ENCODE data around the gene UBALD1.

The UBALD1 gene

DNA sequence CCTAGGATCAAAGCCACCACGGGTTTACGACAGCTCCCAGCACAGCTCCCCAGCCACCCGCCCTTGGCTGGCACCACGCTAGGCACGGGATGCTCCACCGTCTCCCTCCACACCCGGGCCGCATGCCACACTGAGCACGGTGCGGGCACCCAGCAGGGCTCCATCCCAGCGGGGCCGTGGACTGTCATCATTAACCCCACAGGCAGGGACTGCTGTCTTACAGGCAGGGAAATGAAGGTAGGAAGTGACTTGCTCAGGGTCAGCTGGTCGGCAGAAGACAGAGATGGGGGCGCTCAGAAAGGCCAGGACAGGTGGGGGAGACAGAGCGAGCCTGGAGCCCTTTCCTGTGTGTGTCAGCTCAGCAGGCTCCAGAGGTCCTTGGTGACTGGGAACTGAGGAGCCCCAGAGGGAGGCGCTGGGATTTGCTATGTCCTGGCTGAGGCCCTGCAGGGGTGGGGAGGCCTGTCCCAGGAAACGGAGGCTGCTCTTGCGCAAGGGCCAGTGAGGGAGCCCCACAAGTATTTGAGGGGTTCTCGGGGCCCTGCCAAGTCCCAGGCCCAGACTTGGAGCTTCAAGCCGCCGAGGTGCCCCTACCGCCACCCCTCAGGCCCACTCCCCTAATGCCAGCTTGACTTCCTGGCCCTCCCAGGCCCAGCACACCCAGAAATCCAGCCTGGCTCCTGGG lies 3.2 kb downstream of the UBALD1 start:
- peaks cover 41% of the 10 kb centered on the region for H3K4me1 Mint-ChIP-seq
- DNase-seq: no peak
- H3K27ac Mint-ChIP-seq: peak overlapping the region in 1 of 2 donors; percentile 37
- no peak overlapping the region for H3K4me3 Mint-ChIP-seq
- no peaks in the 10 kb centered on the region for H3K9me3 Mint-ChIP-seq
- no peaks in the 10 kb centered on the region for H3K27me3 Mint-ChIP-seq
- ATAC-seq: no peak

DNA sequence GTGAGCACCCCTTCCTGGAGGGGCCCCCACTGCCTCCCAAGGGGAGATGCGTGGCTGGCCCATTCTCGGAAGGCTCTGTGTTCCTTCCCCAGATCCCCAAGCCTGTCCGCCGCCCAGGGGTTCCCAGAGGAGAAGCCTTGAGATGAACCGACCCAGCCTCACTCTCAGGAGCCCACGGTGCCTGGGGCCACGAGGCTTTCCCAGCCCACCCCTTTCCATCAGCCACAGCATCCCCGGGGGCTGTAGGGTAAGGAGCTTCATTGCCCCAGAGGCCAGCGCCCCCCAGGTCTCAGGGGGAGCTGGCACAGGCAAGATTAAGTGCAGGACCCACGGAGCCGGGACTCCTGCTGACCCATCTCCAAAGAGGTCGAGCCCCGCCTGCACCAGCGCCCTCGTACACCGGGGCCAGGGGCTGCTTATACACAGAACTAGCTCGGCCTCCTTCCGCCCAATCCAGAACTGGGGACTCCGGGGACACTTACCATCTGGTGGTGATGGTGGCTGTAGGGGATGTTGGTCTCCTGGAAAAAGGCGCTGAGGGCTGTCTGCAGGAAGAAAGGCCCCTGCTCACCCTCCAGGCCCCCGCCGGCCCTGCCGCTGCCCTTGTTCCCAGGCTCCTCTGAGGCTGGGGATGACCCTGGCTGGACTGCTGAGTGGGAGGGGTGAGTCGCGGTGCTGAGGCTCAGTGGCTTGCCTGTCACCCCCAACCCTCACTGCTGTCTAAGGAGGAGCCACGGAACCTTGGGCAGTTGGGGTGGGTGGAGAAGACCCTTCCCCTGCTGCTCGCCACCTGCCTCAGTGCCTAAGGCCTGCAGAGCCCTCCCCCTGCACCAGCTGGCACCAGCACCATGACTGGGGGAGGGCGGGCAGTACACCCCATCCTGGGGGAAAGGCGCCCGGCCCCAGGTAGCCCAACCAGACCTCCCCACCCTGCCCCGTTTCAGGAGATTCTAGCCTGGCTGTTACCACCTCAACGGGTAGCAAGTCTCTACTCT lies 4.4 kb downstream of the UBALD1 start:
- ATAC-seq: no peak
- no peak overlapping the region for H3K4me3 Mint-ChIP-seq
- peaks cover 29% of the 10 kb centered on the region for H3K4me1 Mint-ChIP-seq
- no peak for DNase-seq
- H3K27ac Mint-ChIP-seq: no peak overlapping the region
- H3K27me3 Mint-ChIP-seq: no peaks in the 10 kb centered on the region
- no peaks in the 10 kb centered on the region for H3K9me3 Mint-ChIP-seq

DNA sequence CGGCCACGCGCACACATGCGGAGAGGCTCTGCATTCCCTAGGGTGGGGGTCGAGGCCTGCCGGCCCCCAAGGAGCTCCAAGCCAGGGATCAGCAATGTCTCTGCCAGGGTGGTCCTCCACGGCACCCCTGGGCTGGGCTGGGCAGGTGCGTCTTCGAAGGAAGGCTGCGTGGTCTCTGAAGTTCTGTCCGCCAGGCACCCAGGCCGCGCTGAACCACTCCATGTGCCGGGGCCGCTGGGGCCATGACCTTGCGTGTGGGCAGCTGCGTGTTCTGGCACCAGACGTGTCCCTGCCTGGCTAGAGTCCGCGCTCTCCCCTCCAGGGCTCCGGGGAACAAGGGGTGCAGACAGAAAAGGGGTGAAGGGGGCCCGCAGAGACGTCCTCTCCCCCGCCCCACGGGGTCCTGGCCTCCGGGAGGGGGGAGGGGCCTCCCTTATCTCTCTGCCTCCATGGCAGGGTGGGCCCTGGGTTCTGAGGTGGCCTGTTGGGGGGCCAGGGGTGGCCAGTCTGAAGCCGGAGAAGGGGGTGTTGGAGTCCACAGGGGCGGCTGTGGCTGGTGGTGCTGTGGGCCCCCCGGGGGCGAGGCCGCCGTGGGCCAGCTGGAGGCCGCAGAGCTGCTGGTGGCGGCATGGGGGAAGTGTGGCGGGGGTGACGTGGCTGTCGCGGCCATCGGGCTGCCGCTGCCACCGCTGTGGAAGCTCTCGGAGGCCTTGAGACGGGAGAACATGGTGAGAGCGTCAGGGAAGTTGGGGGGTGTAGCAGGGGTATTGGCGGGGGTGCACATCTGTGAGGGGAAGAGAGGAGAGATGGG lies 5.3 kb downstream of the UBALD1 start:
- Mint-ChIP-seq H3K27me3 (no peaks in the 10 kb centered on the region), H3K9me3 (no peaks in the 10 kb centered on the region), H3K4me1 (peaks cover 23% of the 10 kb centered on the region), H3K4me3 (no peak overlapping the region), H3K27ac (no peak overlapping the region)
- DNase-seq (no peak), ATAC-seq (no peak)

DNA sequence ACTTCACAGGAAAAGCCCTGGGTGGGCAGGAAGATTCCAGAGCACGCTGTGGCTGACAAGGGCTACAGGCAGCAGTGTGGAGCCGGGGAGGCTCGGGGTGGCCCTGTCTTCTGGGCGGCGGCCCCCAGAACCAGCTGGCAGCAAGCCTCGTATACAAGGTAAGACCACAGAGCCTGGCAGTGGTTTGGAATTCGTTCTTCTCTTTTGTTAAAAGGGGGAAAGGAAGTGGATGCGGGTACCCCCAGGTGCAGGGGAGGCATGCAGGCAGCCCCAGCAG lies 6.0 kb downstream of the UBALD1 start:
- Mint-ChIP-seq H3K9me3 (no peaks in the 10 kb centered on the region), H3K27ac (peak overlapping the region in 1 of 2 donors; percentile 74), H3K4me3 (no peak overlapping the region), H3K27me3 (no peaks in the 10 kb centered on the region), H3K4me1 (peaks cover 22% of the 10 kb centered on the region)
- DNase-seq: no peak
- ATAC-seq: no peak

DNA sequence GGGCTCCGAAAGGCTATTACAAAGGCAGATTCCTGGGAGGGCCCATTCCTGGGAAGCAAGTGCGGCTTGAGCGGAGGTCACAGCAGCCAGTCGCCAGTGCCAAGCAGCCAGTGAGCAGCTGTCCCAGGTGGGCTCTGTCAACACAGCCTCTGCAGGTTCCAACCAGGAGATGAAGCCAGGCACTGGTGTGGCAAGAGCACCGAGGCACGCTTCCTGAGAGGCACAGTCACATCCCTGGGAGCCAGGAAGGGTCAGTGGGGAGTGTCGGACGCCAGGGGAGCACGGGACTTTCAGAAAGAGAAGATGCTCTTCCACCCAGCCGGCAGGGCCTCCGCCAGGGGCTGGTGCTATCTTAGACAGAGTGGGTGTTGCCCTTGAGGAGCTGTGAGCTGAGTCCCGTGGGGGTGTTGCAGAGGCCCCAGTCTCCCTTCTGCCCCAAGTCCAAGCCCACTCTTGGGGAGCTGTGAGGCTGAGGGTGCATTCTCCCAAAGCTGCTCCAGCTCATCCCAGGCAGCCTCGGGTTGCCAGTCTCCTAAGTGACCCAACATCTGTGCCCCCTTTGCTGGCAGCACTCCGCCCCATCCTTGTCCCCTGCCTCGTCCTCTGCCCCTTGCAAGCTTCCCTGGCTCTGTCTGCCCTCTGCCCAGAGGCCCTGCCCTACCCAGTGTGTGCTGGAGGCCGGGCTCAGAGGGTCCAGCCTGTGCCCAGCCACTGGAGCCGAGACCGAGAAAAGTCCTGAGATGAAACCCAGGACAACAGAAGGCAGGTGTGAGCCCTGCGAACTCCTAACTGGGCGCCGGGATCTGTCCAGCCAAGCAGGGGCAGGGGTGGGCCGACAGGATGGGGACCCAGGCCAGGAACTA lies 6.6 kb downstream of the UBALD1 start:
- H3K27ac Mint-ChIP-seq: peak overlapping the region in 1 of 2 donors; percentile 74
- H3K4me1 Mint-ChIP-seq: peaks cover 16% of the 10 kb centered on the region
- DNase-seq (no peak), ATAC-seq (no peak)
- no peak overlapping the region for H3K4me3 Mint-ChIP-seq
- no peaks in the 10 kb centered on the region for H3K27me3 Mint-ChIP-seq
- no peaks in the 10 kb centered on the region for H3K9me3 Mint-ChIP-seq

DNA sequence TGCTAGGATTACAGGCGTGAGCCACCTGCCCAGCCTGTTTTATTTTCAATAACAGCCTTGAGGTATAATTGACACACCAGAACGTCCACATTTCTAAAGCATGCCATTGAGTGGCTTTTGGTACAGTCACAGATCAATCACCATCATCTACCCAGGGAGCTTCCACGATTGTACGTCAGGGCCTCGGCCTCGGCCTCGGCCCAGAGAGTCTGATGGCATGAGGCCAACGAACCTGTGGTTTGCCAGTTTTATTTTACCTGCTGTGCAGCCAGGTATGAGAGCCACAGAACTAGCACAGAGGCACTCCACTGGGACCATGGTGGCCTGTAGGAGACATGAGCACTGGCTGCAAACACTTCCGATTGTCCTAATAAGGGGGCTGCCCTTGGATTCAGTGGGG lies 8.3 kb downstream of the UBALD1 start:
- DNase-seq: no peak
- Mint-ChIP-seq H3K27me3 (peaks cover 10% of the 10 kb centered on the region), H3K27ac (no peak overlapping the region), H3K4me3 (no peak overlapping the region), H3K9me3 (no peaks in the 10 kb centered on the region), H3K4me1 (peaks cover 7% of the 10 kb centered on the region)
- ATAC-seq: no peak

DNA sequence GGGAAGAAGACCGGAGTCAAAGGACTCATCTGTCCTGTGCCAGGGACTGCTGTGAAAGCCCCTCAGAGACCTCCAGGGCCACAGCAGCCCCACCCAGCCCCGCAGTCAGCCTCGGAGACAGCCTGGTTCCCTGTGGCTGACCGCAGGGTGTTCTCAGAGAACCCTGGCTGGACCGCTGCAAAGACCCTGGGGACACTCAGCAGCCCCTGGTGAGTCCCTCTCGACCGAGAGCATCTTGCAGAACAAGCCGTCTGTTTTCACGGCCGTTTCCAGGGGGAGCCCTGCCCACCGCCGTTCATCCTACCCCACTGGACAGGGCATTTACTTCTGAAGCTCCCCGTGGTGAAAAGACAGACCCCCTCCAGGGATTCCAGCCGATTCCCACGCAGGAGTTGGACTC lies 10.3 kb downstream of the UBALD1 start:
- peaks cover 12% of the 10 kb centered on the region for H3K27me3 Mint-ChIP-seq
- no peak for DNase-seq
- H3K4me1 Mint-ChIP-seq: no peaks in the 10 kb centered on the region
- no peaks in the 10 kb centered on the region for H3K9me3 Mint-ChIP-seq
- peak overlapping the region in 1 of 2 donors; percentile 12 for H3K27ac Mint-ChIP-seq
- no peak for ATAC-seq
- no peak overlapping the region for H3K4me3 Mint-ChIP-seq

DNA sequence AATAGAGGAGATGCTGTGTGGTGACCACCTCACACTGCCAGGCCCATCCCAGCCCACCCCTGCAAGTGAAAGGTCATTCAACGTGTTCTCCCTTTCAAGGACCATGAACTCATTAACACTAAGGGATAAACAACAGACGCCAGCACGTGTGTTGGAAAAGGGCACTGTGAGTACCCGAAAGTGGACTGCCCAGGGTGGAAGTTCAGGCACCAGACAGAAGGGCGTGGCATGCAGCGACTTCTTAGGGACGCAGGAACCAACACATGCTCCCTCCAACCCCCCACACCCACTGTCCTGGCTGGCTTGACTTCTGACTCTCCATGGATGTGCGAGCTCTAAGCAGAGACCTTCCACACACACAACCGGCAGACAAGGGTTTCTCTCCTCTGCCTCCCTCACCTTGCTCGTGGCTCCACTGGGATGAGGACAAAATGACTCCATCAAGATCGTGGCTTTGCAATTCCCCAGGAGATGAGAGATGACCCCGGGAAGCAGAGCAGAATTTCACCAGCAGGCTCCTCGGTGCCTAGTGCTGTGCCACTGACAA lies 11.0 kb downstream of the UBALD1 start:
- Mint-ChIP-seq H3K27ac (no peak overlapping the region), H3K4me1 (no peaks in the 10 kb centered on the region), H3K4me3 (no peak overlapping the region), H3K9me3 (no peaks in the 10 kb centered on the region), H3K27me3 (peaks cover 12% of the 10 kb centered on the region)
- DNase-seq (no peak), ATAC-seq (no peak)

DNA sequence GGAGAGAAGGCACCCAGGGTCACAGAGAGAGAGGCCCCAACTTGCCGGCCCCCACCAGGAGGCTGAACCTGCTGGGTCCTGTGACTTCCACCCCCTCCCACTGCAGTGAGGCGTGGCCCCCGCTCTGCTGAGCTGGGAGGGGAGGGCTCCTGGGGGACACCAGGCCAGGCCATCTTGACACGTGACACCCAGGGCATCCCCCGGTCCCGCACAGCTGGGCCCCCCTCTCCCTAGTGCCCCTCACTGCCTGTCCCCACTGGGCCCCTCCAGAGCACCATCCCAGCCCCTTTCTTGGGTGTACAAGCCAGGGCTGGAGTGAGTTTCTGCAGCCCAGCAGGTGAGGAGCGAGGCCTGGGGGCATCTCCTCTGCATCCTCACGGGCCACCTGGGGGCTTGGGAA lies 12.4 kb downstream of the UBALD1 start:
- H3K9me3 Mint-ChIP-seq: no peaks in the 10 kb centered on the region
- peak; percentile 52 for ATAC-seq
- no peaks in the 10 kb centered on the region for H3K4me1 Mint-ChIP-seq
- no peak overlapping the region for H3K27ac Mint-ChIP-seq
- H3K4me3 Mint-ChIP-seq: no peak overlapping the region
- H3K27me3 Mint-ChIP-seq: peaks cover 12% of the 10 kb centered on the region
- no peak for DNase-seq

DNA sequence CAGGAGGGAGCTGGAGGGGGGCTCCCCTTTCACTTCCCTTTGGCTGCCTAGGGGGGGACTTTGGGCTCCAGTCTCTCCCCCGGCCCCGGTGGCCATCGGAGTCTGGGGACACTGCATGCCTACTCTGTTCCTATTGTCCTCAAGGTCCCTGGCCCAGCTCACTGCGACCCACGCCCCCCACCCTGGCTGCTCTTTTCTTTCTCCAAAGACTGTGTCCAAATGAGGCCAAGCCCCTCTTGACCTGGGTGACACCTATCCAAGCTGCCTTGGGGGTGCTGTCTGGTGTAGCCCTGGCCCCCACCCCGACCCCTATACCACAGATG lies 12.9 kb downstream of the UBALD1 start:
- H3K4me1 Mint-ChIP-seq: no peaks in the 10 kb centered on the region
- no peak overlapping the region for H3K4me3 Mint-ChIP-seq
- peak; percentile 12 for ATAC-seq
- peaks cover 12% of the 10 kb centered on the region for H3K27me3 Mint-ChIP-seq
- DNase-seq: no peak
- no peak overlapping the region for H3K27ac Mint-ChIP-seq
- no peaks in the 10 kb centered on the region for H3K9me3 Mint-ChIP-seq

DNA sequence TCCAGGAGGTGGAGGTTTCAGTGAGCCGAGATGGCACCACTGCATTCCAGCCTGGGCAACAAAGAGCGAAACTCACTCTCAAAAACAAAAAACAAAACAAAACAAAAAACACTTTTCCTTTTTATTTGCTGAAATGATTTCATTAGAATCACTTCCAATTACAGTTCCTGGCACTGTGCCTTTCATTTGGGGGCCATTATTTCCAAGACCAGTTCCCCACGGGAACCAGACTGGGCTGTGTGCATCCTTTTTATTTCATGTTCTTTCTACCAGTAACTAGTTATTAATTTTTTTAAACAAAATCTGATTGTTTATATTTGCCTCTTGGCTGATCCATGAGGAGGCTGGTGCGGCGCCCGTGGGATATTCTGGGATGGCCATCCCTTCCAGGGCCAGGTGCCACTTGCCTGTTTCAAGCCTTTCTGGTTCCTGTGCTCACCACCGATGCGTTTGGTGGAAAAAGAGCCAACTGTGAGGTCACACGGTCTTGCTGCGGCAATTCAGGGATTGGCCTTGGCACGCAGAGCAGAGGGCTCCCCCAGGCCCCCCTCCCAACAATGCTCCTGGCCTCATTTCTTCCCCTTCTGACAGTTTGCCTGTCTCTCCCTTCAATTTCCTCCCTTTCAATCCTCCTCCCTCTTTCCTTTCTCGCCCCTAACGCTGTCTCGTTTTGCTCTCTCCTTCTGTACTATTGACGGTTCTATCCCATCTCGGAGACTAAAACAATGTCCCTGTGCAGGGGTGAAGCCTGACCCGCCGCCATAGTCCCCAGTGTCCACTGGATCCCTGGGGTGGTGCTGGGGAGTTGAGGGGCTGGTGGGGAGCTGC lies 13.4 kb downstream of the UBALD1 start:
- Mint-ChIP-seq H3K27ac (no peak overlapping the region), H3K4me3 (no peak overlapping the region), H3K27me3 (peaks cover 12% of the 10 kb centered on the region), H3K9me3 (no peaks in the 10 kb centered on the region), H3K4me1 (no peaks in the 10 kb centered on the region)
- DNase-seq: no peak
- ATAC-seq: no peak

DNA sequence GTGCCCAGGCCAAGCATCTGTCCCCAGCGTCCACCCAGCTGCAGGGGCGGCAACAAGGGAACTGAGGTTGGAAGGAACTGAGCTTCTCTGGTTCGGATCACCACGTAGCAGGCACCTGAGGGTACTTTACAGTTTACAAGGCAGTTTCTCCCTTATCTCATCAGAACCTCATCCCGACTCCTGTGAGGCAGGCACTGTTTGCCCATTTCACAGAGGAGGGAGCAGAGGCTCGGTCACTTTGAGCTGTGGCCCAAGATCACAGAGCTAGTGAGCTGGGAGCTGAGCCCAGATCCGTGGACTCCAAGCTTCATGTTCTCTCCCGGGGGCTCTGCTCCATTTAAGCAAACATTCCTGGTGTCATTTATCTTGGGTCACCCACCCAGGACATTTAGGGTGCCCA lies 15.1 kb downstream of the UBALD1 start:
- H3K4me3 Mint-ChIP-seq: no peak overlapping the region
- peaks cover 12% of the 10 kb centered on the region for H3K27me3 Mint-ChIP-seq
- no peak for DNase-seq
- H3K27ac Mint-ChIP-seq: peak overlapping the region in 1 of 2 donors; percentile 34
- no peaks in the 10 kb centered on the region for H3K9me3 Mint-ChIP-seq
- ATAC-seq: no peak
- H3K4me1 Mint-ChIP-seq: no peaks in the 10 kb centered on the region

DNA sequence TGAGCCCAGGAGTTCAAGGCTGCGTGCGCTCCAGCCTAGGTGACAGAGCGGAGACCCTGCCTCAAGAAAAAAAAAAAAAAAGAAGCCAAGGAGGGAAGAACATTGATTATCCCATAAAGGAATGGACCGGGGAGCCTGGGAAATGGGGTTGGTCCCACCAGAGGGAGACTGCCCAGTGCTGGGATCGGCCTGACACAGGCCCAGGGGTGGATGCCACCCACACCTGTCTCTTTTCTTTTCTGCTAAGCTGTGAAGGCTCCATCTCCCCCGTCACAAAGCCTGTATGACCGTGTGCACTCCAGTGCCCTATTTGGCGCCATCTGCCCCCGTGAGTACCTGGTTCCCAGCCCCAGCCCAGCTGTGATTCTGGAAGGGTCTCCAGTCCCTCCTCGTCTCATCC lies 15.7 kb downstream of the UBALD1 start:
- H3K4me1 Mint-ChIP-seq: no peaks in the 10 kb centered on the region
- no peaks in the 10 kb centered on the region for H3K9me3 Mint-ChIP-seq
- ATAC-seq (no peak), DNase-seq (no peak)
- H3K27ac Mint-ChIP-seq: peak overlapping the region in 1 of 2 donors; percentile 37
- H3K4me3 Mint-ChIP-seq: no peak overlapping the region
- peaks cover 12% of the 10 kb centered on the region for H3K27me3 Mint-ChIP-seq

DNA sequence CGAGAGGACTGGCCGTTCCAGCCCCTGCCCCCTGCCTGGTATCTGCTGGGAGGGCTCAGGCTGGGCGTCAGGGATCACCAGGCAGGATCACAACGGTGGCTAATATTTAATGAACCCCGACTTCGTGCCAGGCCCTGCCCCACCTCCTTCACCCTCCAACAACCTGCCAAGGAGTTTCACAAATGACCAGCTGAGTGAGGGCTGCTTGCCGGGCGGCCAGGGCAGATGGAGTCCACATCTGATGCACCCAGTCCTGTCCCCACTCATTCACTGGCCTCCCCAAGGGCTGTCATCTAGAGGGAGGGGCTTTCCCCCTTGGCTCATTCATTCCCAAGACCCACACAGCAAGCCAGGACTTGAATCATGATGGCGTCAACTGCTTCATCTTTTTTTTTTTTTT lies 17.5 kb downstream of the UBALD1 start:
- ATAC-seq: no peak
- Mint-ChIP-seq H3K27me3 (peaks cover 11% of the 10 kb centered on the region), H3K4me3 (no peak overlapping the region), H3K4me1 (no peaks in the 10 kb centered on the region), H3K27ac (no peak overlapping the region), H3K9me3 (no peaks in the 10 kb centered on the region)
- DNase-seq: no peak
